Measurements from ENCODE around the gene SLC39A11.

Gene SLC39A11

DNA sequence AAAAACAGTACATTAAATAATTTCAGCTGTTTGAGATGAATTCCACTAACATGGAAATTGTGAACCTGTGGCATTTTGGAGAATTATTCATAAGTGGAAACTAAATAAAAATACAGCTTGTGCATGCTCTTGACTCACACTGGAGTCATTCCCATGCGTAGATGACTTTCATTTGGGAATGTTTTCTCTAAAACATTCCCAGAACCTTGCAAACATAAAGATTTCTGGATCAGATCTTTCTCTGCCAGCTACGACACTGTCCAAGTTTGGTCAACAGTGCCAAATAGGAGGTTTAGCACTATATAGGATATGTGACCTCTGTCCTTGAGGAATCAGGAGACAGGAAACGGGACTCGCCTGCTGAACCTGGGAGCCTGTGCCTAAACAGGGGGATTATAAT, 400.9 kb downstream of the SLC39A11 start:
- no peak for DNase-seq (ENCODE audit: low read depth in 2 of 2)

DNA sequence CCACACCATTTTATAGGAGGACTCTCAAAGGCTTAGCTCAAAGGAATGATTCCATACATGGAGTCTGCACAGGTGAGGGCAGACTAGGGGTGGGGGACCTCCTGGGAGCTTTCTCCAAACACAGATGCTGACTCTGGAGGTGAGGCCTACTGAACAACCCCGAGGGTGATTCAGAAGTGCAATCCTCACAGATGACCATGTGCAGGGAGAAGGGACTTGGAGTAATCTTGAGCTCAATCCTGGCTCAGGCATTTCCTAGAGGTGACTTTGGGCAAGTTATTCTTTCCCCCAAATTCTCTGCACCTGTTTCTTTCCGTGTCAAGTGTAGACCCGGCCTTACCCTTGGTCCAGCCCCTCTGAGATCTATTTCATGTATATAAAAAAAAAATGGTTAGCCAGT, 401.5 kb downstream of the SLC39A11 start:
- DNase-seq (ENCODE audit: low read depth in 2 of 2), result no peak

DNA sequence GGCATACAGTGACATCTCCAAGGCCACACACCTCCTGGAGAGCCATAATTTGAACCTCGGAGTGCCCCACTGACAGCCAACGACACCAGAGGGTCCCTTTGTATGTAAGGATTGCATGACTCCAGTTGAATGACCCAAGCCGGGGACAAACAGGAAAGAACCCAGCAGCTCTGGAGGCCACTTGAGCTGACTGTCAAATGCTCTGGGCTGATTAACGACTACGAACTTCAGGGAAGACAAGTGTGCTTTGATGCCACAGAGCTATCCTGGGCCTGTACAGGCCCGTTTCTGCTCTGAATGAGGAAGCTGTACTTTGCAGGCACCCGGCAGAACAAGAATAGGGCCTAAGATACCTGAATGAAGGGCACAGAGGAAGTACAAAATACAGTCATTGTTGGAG, 404.6 kb downstream of the SLC39A11 start:
- DNase-seq (ENCODE audit: low read depth in 2 of 2), result no peak

DNA sequence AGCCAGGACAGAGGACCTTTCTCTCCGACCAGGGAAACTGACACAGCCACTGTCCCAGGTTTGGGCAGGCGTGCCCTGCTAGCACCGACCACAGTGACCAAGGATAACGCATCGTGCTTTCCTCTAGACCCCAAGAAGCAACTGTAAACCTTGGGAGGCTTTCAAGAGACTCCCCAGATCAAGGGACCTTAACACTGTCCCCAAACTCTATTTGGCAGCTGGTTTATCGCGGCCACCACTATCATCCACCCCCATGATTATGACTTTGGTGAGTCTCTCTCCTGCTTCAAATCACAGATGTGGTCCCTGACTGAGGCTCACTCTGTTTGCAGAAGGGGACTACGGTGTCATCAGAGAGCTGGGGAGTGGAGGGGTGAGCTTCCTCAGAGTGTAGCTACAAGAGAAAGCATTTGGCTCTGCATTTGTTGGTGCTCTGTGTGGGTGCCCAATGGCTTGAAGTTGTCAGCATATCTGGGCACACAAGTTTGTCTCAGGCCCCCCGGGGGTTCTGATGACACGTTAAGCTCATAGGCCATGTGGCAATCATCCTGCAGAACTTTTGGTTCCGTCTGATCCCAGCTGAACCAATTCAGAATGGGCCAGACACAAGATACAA, 408.0 kb downstream of the SLC39A11 start:
- DNase-seq (ENCODE audit: low read depth in 2 of 2), result no peak

DNA sequence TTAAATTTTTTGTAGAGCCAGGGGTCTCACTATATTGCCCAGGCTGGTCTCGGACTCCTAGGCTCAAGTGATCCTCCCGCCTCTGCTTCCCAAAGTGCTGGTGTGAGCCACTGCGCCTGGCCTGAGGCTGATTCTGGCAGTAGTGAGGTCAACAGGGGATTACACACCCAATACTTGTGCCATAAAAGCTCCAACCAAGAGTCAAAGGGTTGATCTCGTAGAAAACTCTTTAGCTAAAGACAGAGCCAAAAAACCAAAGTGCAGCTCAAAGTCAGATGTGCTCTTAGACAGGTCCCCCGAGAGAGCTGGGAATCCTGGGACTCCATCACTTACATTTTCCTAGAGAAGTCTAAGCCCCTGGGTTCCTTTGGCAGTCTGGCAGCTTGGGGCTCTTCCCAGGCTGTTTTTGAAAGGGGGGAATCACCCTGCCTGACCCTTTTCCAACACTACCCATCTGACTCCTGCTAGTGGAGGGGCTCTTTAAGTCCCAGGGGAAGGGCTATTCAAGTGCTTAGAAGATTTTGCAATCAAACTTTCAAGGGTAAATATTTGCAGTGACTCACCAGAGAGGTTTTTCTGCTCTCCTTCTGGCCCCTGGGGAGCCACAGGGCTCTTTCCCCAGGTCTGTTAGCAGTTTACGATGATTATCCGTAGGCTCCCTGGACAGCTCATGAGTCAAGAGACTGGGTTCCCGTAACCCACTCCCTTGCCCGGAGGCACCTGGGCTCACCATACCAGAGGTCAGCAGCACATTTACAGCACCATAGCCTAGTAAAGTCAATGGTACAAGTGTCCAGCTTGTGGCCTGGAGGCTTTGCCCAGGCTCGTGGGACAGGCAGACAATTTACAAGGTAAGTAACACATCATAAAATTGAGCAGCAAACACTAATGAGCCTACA, 408.7 kb downstream of the SLC39A11 start:
- DNase-seq (ENCODE audit: low read depth in 2 of 2), result peak; percentile 85 to 88

DNA sequence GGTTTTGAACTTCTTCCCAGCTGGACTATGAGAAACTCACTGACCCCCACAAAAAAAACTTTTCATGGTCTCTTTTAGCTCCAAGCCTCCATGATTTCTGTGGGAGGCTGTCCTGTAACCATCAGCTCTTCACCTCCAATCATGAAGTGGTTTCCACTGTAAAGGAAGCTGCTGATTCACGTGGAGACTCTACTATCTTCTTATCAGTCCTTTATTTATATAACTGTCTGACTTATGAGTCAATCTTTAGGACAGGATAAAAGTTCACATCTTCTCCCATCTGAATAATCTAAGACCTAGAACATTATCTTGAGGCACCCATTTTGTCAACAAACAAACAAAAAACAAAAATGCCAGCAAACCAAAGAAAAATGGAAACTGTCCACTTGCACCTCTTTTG, 409.9 kb downstream of the SLC39A11 start:
- no peak for DNase-seq (ENCODE audit: low read depth in 2 of 2)

DNA sequence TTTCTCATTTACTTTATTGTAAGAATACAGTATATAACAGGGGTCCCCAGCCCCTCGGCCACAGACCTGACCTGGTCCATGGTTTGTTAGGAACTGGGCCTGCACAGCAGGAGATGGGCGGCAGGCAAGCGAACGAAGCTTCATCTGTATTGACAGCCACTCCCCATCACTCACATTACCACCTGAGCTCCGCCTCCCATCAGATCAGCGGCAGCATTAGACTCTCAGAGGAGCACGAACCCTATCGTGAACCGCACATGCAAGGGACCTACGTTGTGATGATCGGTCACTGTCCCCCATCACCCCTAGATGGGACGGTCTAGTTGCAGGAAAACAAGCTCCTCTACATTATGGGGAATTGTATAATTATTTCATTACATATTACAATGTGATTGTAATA, 410.6 kb downstream of the SLC39A11 start:
- DNase-seq (ENCODE audit: low read depth in 2 of 2), result no peak

DNA sequence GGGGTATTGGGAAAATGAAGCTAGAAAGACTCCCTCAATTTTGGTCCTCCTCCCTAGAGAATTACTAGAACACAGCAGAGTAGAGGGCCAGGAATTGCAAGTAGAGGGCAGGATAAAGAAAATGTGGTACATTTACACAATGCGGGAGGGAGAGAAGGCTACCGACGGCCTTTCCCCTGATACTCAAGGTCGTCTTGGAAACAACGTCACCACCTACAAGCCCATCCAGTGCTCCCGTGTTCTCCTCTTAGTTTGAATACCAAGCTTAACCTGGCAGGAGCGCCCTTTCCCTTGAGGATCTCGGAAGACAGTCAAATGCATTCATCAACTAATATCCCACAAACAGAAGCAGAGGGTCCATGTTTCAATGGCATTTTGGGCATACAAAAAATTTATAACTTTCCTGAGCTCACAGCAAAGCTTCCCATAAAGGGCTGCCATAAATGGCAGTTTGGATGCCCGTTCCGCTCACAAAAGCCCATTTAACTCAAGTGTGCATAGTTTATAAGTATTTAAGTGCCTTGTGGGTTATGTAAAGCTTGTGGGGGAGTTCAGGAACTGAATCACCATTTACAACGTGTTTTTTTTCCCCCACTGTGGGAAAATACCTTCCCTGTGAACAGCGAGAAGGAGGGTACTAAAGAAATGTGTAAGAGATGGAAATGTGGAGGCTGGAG, 414.6 kb downstream of the SLC39A11 start:
- DNase-seq (ENCODE audit: low read depth in 2 of 2), result peak in 1 of 2 experiments; percentile 35

DNA sequence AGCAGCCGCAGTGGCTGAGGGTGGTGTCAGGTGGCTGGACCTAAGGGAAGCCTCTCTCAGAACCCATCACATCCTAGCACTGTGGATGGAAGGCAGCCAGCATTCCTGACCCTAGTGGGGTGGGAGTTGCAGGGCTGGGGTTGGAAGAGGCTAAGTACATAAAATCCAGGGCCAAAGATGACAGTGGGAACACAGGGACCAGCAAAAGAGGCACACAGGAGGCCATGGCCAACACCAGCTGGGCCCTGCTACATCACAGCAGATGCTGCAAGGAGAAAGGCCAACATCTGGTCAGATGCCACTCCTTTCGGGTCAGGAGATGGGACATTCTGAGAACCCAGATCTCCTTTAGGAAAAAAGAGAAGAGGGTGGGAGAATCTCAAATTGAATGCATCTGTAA, 415.4 kb downstream of the SLC39A11 start:
- no peak for DNase-seq (ENCODE audit: low read depth in 2 of 2)

DNA sequence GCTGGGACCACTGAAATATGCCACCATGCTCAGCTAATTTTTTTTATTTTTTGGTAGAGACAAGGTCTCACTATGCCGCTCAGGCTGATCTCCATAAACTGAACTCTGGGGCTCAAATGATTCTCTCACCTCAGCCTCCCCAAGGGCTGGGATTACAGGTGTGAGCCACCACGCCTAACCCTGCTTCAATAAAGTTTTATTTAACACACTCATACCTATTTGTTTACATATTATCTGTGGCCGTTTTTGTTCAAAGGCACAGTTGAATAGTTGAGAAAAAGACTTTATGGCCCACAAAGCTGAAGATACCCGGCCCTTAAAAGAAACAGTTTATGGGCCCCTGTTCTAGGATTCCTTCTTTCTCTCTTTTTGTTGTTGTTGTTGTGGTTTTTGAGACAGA, 419.8 kb downstream of the SLC39A11 start:
- no peak for DNase-seq (ENCODE audit: low read depth in 2 of 2)

DNA sequence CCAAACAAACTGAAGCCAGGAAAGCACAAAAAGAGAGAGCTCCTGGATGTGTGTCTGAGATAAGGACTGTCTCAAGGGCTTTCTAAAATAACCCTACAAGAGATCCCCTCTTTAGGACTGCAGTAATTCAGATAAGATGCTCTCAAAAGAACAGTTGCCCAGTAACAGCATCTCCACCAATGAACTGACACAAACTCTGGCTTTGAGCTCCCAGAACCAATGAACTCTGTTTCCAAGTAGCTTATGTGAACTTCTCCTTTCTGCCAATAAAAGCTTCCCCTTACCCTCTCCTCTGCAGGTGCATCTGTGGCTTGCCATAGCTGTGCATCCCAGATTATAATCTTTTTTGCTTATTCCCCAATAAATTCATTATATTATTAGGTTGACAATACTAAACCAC, 421.5 kb downstream of the SLC39A11 start:
- DNase-seq (ENCODE audit: low read depth in 2 of 2), result no peak

DNA sequence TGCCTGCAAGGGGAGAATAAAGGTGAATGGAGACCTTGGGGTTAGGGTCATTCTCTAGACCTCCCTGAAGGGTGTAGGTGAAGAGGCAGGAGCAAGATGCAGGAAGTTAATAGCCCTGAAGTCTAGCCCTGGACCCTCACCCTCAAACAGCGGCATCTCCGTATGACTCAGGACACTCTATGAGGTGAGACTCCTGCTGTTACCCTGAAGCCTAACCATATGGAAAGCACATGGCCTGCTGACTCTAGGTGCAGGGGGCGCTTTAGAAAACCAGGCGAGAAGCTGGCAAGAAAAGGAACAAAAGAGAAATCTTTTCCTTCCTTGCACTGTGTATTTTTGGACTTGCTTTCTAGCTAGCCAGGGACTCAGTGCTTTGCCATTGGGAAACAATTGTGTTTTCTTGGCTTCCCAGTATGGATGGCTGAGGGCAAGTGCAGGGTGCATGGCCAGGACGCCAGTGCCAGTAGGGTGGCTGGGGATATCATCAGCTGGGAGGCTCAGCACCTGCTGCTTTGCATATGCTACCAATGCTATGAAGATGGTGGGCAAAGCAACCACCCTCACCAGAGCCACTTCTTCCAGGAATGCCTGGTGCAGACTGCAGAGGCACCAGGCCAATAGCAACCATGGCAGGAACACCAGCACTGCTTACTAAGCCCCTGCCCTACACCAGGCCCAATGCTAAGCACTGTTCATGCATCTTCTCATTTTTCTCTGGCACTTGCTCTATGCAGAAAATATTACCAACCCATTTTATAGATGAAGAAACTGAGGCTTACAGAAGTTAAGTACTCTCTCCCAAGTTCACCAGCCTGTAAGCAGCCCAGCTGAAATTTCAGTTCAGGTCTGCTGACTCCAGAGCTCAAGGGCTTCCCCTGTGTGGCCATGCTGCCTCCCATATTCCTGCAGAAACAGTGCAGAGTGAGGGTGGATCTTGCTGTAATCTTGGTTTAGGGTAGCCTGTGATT, 425.1 kb downstream of the SLC39A11 start:
- DNase-seq (ENCODE audit: low read depth in 2 of 2), result no peak

DNA sequence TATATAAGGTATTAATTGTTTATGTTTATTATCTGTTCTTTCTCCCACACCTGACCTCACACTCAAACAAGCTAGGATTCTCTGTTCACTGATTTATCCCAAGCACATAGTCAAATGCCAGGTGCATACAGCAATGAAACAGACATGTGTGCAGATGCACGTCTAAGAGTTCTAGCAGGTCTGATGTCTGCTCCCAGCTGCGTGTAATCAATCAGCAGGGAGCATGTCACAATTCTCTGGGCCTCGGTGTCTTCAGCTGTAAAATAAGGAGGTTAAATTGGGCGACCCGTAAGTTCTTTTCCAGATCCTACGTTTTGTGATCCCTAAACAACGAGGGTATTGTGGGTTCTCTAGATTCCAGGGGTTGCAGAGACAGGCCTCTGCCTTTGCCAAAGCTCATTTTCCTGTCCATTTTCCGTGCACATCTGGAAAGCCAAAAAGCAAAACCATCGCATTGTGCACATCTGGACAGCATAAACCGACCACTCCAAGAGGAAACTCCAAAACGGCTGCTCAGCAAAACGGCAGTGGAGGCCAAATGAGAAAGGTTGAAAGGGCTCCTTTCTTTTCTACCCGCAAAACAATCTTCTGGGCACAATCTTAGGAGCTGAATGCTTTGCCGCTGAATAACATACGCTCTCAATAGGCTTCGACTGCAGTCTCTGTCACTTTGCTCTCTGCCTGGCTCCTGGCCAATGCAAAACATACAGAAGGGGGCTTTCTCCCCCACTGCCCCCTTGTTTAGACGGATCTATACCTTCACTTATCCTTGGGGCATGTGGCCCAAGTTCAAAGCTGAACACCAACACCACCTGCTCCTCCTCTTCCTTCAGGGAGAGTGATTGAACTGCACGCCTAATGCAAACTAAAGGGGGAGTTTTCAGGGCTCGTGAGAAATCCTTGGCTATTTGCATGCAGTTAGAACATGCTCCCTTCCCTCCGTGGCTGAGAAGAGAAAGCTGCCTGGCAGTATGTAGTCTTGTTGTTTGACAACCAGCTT, 426.3 kb downstream of the SLC39A11 start:
- no peak for DNase-seq (ENCODE audit: low read depth in 2 of 2)

DNA sequence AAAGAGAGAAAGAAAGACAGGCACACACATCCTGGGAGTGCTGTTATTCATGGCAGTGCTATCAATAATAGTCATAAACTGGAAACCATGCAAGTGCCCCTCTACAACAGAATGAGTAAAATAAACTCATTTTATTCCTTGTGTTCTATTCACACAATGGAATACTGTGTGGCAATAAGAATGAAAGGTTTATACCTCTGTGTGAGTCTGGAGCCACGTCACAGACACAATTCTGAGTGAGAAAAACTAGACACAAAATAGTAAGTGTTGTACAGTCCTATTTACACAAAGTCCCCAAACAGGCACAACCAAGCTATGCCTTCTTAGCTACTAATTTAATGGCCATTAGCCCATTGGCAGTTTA, 429.7 kb downstream of the SLC39A11 start:
- no peak for DNase-seq (ENCODE audit: low read depth in 2 of 2)

DNA sequence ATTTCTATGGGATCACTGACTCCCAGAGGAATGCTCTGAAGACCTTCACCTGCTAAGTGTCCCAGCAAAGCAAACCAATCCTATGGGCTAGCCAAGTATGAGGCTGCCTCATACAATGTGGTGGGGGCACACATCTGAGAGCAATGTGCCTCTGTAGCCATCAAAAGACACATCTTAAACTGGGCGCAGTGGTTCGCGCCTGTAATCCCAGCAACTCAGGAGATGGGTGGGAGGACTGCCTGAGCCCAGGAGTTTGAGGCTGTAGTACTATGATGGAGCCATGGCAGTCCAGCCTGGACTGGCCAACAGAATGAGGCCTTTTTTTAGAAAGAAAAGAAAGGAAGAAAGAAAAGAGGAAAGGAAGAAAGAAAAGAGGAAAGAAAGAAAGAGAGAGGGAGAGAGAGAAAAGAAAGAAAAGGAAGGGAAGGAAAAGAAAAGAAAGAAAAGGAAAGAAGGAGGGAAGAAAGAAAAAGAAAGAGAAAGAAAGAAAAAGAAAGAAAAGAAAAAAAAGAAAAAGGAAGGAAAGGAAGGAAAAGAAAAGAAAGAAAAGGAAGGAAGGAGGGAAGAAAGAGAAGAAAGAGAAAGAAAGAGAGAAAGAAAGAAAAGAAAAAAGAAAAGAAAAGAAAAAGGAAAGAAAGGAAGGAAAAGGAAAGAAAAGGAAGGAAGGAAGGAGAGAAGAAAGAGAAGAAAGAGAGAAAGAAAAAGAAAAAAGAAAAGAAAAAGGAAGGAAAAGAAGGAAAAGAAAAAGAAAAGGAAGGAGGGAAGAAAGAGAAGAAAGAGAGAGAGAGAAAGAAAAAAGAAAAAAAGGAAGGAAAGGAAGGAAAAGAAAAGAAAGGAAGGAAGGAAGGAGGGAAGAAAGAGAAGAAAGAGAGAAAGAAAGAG, 430.3 kb downstream of the SLC39A11 start:
- no peak for DNase-seq (ENCODE audit: low read depth in 2 of 2)

DNA sequence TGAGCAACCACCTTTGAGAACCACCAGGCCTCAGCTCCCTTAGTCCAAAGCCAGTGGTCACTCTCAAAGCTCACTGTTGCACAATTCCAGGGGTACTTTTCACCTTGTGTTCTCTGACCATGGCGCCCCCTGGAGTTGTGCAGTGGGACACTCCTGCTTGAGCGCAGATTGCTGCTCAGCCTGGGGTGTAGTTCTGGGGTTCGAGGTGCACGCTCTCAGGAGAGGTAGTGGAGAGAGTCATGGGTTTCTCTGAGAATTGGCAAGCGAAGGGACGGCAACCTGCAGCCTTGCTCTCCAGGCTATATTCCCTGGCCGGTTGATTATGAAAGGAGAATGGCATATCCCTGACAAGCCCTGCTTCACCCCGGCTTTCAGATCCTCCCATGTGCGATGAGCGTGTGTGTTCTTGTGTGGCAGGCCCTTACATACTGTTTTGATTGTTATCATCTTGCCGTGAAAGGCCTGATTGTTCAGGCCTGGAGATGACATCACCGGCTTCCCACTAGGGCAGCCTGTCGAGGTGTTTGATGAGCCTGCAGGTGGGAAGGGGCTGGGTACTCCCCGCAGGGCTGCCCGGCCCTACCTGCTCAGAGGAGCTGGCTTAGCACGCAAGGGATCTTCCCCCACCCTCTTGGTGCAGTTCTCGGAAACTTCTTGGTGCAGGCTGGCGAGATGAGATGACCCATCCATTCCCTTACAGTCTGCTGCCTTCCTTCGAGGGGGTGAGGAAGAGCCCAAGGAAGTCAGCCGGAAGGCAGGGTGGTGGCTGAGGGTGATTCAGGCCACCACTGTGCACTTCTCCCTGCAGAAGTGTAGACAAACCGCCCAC, 431.2 kb downstream of the SLC39A11 start:
- no peak for DNase-seq (ENCODE audit: low read depth in 2 of 2)

DNA sequence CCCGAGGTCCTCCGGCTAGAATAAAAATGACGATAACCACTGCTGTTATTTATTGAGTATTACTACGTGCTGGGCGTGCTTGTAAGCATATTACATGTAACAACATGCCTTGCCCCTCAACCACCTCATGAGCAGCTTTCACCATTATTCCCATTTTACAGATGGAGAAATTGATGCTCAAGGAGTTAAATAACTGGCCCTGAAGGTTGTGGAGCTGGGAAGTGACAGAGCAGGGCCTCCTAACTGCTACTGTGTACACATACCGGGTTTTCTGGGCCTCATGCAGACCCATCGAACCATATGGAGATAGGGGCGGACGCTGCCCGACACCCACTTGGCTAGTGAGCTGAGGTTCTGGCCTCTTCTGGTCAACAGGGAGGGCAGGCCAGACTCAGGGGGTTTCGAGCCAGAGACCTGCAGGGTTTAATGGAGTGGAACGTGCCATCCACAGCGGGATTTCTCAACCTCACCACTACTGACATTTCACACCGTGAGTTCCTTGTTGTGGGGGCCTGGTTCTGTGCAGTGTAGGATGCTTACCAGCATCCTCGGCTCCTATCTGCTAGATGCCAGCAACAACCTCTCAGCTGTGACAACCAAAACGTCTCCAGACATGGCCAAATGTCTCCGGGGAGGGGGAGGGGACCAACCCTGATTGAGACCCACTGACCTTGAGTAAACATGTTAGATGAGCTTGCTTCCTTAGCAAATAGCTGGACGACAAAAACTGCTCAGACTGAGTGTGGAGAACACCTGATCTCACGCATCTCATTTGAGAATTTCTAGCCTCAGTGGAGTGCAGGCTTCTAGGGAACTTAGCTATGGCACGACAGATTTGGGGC, 432.0 kb downstream of the SLC39A11 start:
- DNase-seq (ENCODE audit: low read depth in 2 of 2), result no peak

DNA sequence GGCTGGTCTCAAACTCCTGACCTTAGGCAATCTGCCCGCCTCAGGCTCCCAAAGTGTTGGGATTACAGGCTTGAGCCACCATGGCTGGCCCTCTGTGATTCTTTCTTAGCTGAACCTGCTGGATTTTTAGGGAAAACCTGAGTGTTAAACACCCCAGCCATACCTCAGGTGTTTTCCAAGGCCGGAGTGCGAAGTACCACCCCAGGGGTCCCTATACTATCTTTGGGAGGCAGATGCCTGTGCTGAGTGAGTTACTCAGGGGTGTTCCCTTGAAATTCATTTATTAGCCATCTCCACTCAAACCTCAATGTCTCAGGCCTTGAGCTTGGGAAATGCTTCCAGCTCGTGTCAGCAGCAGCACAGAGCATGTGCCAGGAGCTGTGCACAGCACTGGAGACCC, 432.7 kb downstream of the SLC39A11 start:
- DNase-seq (ENCODE audit: low read depth in 2 of 2), result no peak
